HL-60 (cell line): Measurements from ENCODE around the gene WDR4.

ENCODE experiments used
- CTCF ChIP-seq: IDR thresholded peaks from one replicate; pipeline ENCODE4 v1.5.1; 2011; ENCODE audit warnings: low read length, control low read depth, inconsistent platforms; ENCODE audit not compliant: insufficient read depth
- GABPA ChIP-seq: IDR thresholded peaks from 2 replicates; pipeline ENCODE4 v1.6.1; 2012; ENCODE audit warnings: low read depth
- POLR2AphosphoS5 ChIP-seq: IDR thresholded peaks from 2 replicates; pipeline ENCODE4 v1.6.1; 2012; ENCODE audit warnings: low read depth
- REST ChIP-seq: IDR thresholded peaks from 2 replicates; pipeline ENCODE4 v1.6.1; 2012; ENCODE audit warnings: low read depth; ENCODE audit not compliant: insufficient replicate concordance

GRCh38 chr21:42922918-42923317 is 43.6 kb upstream of the WDR4 start:
- no peak for TF ChIP-seq CTCF
- no peak for TF ChIP-seq REST
- no peak for TF ChIP-seq POLR2AphosphoS5
- no peak for TF ChIP-seq GABPA
